ENCODE measurements around the gene PCP4. TPM values are rescaled to one million over a fixed set of nuclear protein-coding genes. Genes with fewer than 3 reads are reported as not detected.

The PCP4 gene
- total RNA-seq, 2 experiments from 2014 or later: not detected

- H3K4me1 Mint-ChIP-seq (ENCODE audit: low read depth): no peaks in the 10 kb centered on the region
Measured at GRCh38 chr21:39849014-39849655, 18.1 kb upstream of the PCP4 start.

GRCh38 chr21:39850333-39850732 lies 16.9 kb upstream of the PCP4 start:
- ChIA-PET CTCF (no interaction called here), POLR2A (no interaction called here)
- H3K9me3 Mint-ChIP-seq (ENCODE audit: insufficient read depth): no peaks in the 10 kb centered on the region
- DNase-seq (no peak), ATAC-seq (no peak)
- no peaks in the 10 kb centered on the region for H3K4me1 Mint-ChIP-seq (ENCODE audit: low read depth)
- no peak overlapping the region for H3K27ac Mint-ChIP-seq
- H3K27me3 Mint-ChIP-seq (ENCODE audit: low read depth): no peaks in the 10 kb centered on the region
- H3K4me3 Mint-ChIP-seq: no peak overlapping the region
- no peaks in the 10 kb centered on the region for H3K36me3 Mint-ChIP-seq (ENCODE audit: low read depth)

More at GRCh38 chr21:39849014-39849655, 18.1 kb upstream of the PCP4 start:
- Mint-ChIP-seq H3K4me3 (no peak overlapping the region), H3K9me3 (ENCODE audit: insufficient read depth) (no peaks in the 10 kb centered on the region), H3K36me3 (ENCODE audit: low read depth) (no peaks in the 10 kb centered on the region), H3K27me3 (ENCODE audit: low read depth) (no peaks in the 10 kb centered on the region), H3K27ac (no peak overlapping the region)
- POLR2A ChIA-PET: no interaction called here
- ATAC-seq (no peak), DNase-seq (no peak)
- CTCF ChIA-PET: no interaction called here

GRCh38 chr21:39851002-39851618 lies 16.1 kb upstream of the PCP4 start:
- Mint-ChIP-seq H3K4me1 (ENCODE audit: low read depth) (no peaks in the 10 kb centered on the region), H3K27me3 (ENCODE audit: low read depth) (no peaks in the 10 kb centered on the region), H3K27ac (no peak overlapping the region), H3K4me3 (no peak overlapping the region), H3K36me3 (ENCODE audit: low read depth) (no peaks in the 10 kb centered on the region), H3K9me3 (ENCODE audit: insufficient read depth) (peaks cover 4% of the 10 kb centered on the region)
- ATAC-seq (no peak), DNase-seq (no peak)
- POLR2A ChIA-PET: no interaction called here
- CTCF ChIA-PET: no interaction called here

DNA sequence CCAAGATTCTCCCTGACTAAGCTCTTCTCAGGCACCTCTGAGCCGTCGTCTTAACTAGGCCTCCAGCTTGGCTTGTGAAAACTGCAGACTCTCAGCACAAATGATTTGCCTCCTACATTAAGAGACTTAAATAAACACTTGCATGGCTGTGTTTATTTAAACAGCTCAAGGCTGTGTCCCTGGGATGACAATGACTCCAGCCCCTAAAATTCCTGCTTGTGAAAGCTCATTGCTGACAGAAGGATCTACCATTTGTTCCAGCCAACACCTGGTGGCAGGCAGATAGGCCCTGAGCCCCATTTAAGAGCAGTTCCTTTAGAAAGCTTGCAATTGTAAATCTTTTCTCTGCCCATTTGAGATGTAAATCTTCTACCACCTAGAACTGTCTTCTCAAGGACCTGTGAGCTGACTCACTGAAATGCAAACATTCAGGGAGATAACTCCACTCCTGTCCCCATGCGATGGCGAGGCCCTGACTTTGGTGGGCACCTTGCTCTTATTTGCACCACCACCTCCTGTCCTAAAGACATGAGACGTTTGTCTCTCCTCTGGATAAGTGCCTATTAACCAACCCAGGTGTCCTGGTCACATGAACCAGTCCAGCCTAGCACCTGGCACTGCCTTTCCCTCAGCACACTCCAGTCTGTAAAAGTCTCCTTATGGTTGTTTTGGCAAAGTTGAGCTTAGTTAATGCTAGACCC lies 15.1 kb upstream of the PCP4 start:
- CTCF ChIA-PET: no interaction called here
- H3K27ac Mint-ChIP-seq: no peak overlapping the region
- ATAC-seq (no peak), DNase-seq (no peak)
- H3K36me3 Mint-ChIP-seq (ENCODE audit: low read depth): no peaks in the 10 kb centered on the region
- no peaks in the 10 kb centered on the region for H3K27me3 Mint-ChIP-seq (ENCODE audit: low read depth)
- POLR2A ChIA-PET: no interaction called here
- H3K4me1 Mint-ChIP-seq (ENCODE audit: low read depth): no peaks in the 10 kb centered on the region
- H3K4me3 Mint-ChIP-seq: no peak overlapping the region
- H3K9me3 Mint-ChIP-seq (ENCODE audit: insufficient read depth): peaks cover 4% of the 10 kb centered on the region

DNA sequence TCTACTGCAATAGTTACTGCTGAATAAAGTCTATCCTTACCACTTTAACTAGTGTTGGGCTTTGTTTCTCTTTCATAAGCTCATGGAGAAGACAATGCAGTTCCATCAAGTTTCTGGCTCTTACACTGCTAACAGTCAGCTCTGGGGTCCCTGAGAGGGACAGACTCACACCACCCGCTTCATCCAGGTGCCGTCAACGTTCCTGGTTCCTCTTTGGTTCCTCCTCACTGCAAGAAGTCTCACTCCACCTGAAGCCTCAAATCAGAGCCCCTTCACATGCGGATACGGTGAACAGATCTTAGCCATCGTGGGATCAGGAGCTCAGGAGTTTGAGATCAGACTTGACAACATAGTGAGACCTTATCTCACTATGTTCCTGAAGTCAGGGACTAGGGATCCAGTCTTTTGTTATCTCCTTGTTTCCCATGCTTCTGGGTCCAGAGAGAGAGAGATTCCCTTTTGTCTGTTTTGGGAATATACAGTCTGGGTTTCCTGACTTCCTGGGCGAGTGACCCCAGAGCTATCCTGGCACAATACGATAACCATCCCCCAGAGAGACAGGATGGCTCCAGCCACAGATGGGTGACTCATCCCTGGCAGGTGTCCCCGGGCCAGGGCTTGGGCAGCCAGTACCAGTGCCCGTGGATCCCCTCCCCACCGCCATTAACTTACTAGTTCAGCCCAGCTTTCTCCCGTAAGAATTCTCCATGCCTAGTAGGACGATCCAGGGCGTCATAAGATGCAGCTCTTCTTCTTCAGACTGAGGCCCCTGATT lies 14.3 kb upstream of the PCP4 start:
- no peak overlapping the region for H3K4me3 Mint-ChIP-seq
- ATAC-seq (no peak), DNase-seq (no peak)
- no peak overlapping the region for H3K27ac Mint-ChIP-seq
- peaks cover 4% of the 10 kb centered on the region for H3K9me3 Mint-ChIP-seq (ENCODE audit: insufficient read depth)
- ChIA-PET POLR2A (interaction anchor here (1.0 kb wide), 1 partner anchor 14 kb away, joined by 3 read pairs; the partner anchor contains the start of gene PCP4), CTCF (no interaction called here)
- no peaks in the 10 kb centered on the region for H3K36me3 Mint-ChIP-seq (ENCODE audit: low read depth)
- no peaks in the 10 kb centered on the region for H3K27me3 Mint-ChIP-seq (ENCODE audit: low read depth)
- H3K4me1 Mint-ChIP-seq (ENCODE audit: low read depth): no peaks in the 10 kb centered on the region

DNA sequence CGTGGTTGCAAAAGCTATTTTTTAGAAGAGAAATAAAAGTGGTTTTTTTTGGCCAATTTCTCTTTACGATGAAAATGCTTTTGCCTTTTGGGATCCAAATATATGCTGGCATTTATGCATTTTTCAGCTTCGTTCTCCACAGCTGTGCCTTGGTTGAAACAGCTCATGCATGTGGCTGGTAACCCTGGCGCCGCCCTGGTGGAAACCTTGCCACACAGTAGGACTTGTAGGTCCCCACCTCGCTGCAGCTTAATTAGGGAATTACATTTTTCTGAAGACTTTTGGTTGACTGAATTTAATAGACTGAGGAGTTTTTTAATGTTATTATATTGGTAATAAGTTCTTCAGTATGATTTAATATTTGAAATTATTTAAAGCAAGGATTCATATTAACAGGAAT lies 12.7 kb upstream of the PCP4 start:
- Mint-ChIP-seq H3K9me3 (ENCODE audit: insufficient read depth) (peaks cover 4% of the 10 kb centered on the region), H3K27me3 (ENCODE audit: low read depth) (no peaks in the 10 kb centered on the region), H3K27ac (no peak overlapping the region), H3K36me3 (ENCODE audit: low read depth) (no peaks in the 10 kb centered on the region), H3K4me1 (ENCODE audit: low read depth) (no peaks in the 10 kb centered on the region), H3K4me3 (no peak overlapping the region)
- no peak for DNase-seq
- ATAC-seq: no peak
- CTCF ChIA-PET: no interaction called here
- POLR2A ChIA-PET: no interaction called here

DNA sequence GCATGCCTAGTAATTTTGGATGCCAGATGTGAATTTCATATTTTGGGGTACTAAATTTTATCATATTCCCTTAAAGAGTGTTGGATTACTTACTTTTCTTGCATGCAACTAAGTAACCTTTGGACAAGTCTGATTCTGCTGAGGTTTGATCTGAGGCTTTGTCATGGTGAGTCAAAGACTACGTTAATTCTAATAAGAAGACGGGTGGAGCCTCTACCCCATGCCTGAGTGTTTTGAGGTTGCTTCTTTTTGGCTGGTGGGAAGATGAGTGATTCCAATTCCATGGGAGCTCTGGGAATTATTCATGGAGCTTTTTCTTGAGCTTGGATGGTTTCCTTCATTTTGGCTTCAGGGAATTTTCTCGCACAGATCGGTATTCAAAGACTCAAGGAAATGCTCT lies 11.6 kb upstream of the PCP4 start:
- no peak for DNase-seq

GRCh38 chr21:39860600-39860999 lies 6.6 kb upstream of the PCP4 start:
- Mint-ChIP-seq H3K4me3 (no peak overlapping the region), H3K27me3 (ENCODE audit: low read depth) (no peaks in the 10 kb centered on the region), H3K27ac (no peak overlapping the region), H3K36me3 (ENCODE audit: low read depth) (no peaks in the 10 kb centered on the region), H3K9me3 (ENCODE audit: insufficient read depth) (peaks cover 3% of the 10 kb centered on the region), H3K4me1 (ENCODE audit: low read depth) (no peaks in the 10 kb centered on the region)
- CTCF ChIA-PET: no interaction called here
- POLR2A ChIA-PET: interaction anchor here (0.6 kb wide), 1 partner anchor 14 kb away, joined by 3 read pairs; no protein-coding TSS in a partner anchor
- ATAC-seq (no peak), DNase-seq (no peak)

More for the DNA sequence above, 11.6 kb upstream of the PCP4 start:
- H3K27me3 Mint-ChIP-seq (ENCODE audit: low read depth): no peaks in the 10 kb centered on the region
- ChIA-PET CTCF (no interaction called here), POLR2A (no interaction called here)
- H3K4me3 Mint-ChIP-seq: no peak overlapping the region
- no peaks in the 10 kb centered on the region for H3K4me1 Mint-ChIP-seq (ENCODE audit: low read depth)
- H3K27ac Mint-ChIP-seq: no peak overlapping the region
- H3K9me3 Mint-ChIP-seq (ENCODE audit: insufficient read depth): peaks cover 4% of the 10 kb centered on the region
- no peaks in the 10 kb centered on the region for H3K36me3 Mint-ChIP-seq (ENCODE audit: low read depth)
- no peak for ATAC-seq

DNA sequence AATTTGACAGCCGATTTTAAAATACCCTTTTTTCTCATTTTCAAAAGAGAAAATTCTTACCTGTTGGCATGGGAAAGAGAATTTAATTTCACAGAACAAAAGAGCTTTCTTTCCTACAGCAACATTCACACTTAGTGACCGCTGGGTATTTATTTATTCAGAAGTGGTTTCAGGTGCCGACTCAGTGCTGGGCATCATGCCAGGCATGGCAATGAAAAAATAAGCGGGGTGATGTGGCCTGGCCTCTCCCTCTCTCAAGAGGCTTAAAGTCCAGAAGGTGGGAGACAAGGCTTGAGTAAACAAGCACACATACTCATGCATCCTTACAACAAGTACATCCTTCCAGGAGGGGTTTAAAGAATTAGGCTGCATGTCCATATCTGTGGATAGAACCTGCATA lies 4.1 kb upstream of the PCP4 start:
- ATAC-seq (no peak), DNase-seq (no peak)
- ChIA-PET CTCF (no interaction called here), POLR2A (no interaction called here)
- no peaks in the 10 kb centered on the region for H3K4me1 Mint-ChIP-seq (ENCODE audit: low read depth)
- H3K27me3 Mint-ChIP-seq (ENCODE audit: low read depth): peaks cover 3% of the 10 kb centered on the region
- H3K27ac Mint-ChIP-seq: no peak overlapping the region
- H3K4me3 Mint-ChIP-seq: no peak overlapping the region
- H3K9me3 Mint-ChIP-seq (ENCODE audit: insufficient read depth): no peaks in the 10 kb centered on the region
- no peaks in the 10 kb centered on the region for H3K36me3 Mint-ChIP-seq (ENCODE audit: low read depth)

DNA sequence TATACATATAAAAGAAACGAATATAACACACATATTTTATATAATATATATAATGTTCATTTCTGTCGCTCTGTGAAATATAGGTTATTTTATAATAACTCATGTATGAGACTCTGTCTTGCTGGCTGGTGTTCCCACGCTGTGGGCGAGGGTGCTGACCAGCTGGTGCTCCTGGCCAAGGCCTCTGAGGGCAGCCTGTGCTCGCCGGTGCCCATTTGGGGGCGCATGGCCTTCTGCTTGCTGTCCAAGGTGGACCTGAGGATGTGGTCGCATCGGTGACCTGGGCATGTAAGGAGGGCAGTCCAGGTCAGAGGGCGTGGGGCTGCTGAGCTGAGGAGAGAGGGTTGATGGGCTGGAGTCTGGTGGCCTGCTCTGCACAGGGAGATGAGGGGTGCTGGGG lies 1.1 kb upstream of the PCP4 start:
- Mint-ChIP-seq H3K9me3 (ENCODE audit: insufficient read depth) (no peaks in the 10 kb centered on the region), H3K27ac (no peak overlapping the region), H3K4me1 (ENCODE audit: low read depth) (no peaks in the 10 kb centered on the region), H3K4me3 (no peak overlapping the region), H3K27me3 (ENCODE audit: low read depth) (peaks cover 3% of the 10 kb centered on the region), H3K36me3 (ENCODE audit: low read depth) (no peaks in the 10 kb centered on the region)
- POLR2A ChIA-PET: no interaction called here
- DNase-seq (no peak), ATAC-seq (no peak)
- CTCF ChIA-PET: no interaction called here

DNA sequence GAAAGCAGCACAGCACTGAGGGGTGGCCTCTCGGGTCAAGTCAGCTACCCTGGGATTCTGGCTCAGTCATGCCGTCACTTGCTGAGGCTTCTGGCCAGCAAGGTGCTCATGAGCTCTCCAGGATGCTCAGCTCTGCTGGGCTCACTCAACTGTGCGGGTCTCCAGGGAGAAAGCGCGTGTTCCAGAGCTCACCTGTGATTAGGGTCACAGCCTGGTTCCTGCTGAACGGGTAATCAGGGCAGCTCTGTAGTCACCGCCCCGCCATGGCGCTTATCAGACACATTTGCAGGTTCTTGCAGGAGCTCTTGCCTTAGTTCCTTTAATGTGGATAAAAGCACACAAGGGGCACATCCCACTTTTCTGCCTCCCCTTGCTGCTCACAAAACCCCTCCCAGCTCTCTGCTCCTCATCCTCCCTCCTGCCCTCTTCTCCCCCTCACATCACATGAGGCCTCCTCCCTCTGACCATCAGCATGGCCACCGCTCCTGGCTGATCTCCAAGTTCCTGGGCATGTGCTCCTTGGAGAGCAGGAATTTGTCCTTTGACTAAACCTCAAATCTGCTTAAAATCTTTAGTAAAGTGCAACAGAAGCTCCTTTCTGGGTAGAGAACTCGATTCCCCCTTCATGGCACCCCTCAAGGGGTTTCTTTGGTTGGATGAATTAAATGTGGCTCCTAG lies 2.0 kb downstream of the PCP4 start:
- ATAC-seq: no peak
- H3K27me3 Mint-ChIP-seq (ENCODE audit: low read depth): peaks cover 3% of the 10 kb centered on the region

More for the DNA sequence above, 2.0 kb downstream of the PCP4 start:
- Mint-ChIP-seq H3K27ac (no peak overlapping the region), H3K4me3 (no peak overlapping the region), H3K4me1 (ENCODE audit: low read depth) (no peaks in the 10 kb centered on the region), H3K36me3 (ENCODE audit: low read depth) (no peaks in the 10 kb centered on the region), H3K9me3 (ENCODE audit: insufficient read depth) (no peaks in the 10 kb centered on the region)
- no peak for DNase-seq
- POLR2A ChIA-PET: no interaction called here
- CTCF ChIA-PET: interaction anchor here (0.5 kb wide), 1 partner anchor 154 kb away, joined by 4 read pairs; no protein-coding TSS in a partner anchor

Measured in activated CD8-positive, alpha-beta T cell treated with anti-CD3 and anti-CD28 coated beads, Interleukin-2, amount 10 ng/mL, durations not matched to agents 7 days and 5 days (primary cell).